ENCODE results near the gene IFNL1. TPM values are rescaled to one million over a fixed set of nuclear protein-coding genes. Genes with fewer than 3 reads are reported as not detected.
A peak's percentile ranks its signal among the peaks of the same experiment; 100 is the strongest.

Gene IFNL1
- total and polyA plus RNA-seq, 9 of the 15 experiments (the other 6 are each of a cell fraction or from before 2014, with no cell fraction given), result not detected

- TF ChIP-seq, protein P1, sequence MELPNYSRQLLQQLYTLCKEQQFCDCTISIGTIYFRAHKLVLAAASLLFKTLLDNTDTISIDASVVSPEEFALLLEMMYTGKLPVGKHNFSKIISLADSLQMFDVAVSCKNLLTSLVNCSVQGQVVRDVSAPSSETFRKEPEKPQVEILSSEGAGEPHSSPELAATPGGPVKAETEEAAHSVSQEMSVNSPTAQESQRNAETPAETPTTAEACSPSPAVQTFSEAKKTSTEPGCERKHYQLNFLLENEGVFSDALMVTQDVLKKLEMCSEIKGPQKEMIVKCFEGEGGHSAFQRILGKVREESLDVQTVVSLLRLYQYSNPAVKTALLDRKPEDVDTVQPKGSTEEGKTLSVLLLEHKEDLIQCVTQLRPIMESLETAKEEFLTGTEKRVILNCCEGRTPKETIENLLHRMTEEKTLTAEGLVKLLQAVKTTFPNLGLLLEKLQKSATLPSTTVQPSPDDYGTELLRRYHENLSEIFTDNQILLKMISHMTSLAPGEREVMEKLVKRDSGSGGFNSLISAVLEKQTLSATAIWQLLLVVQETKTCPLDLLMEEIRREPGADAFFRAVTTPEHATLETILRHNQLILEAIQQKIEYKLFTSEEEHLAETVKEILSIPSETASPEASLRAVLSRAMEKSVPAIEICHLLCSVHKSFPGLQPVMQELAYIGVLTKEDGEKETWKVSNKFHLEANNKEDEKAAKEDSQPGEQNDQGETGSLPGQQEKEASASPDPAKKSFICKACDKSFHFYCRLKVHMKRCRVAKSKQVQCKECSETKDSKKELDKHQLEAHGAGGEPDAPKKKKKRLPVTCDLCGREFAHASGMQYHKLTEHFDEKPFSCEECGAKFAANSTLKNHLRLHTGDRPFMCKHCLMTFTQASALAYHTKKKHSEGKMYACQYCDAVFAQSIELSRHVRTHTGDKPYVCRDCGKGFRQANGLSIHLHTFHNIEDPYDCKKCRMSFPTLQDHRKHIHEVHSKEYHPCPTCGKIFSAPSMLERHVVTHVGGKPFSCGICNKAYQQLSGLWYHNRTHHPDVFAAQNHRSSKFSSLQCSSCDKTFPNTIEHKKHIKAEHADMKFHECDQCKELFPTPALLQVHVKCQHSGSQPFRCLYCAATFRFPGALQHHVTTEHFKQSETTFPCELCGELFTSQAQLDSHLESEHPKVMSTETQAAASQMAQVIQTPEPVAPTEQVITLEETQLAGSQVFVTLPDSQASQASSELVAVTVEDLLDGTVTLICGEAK (IDR thresholded peaks at IDR 0.05), result peak; percentile 77
- TF ChIP-seq, protein P1 (CRISPR knock-in tag; IDR thresholded peaks at IDR 0.05), result no peak
- TF ChIP-seq CREM (IDR thresholded peaks at IDR 0.05; ENCODE audit: low read depth), result peak; percentile 48; the same call in 1 of the 2 replicates
- peak in 1 of 2 experiments; percentile 28; a peak in 1 of 4 replicates for TF ChIP-seq RCOR1 (IDR thresholded peaks at IDR 0.05; ENCODE audit: borderline replicate concordance in 1 of 2, low read depth in 2 of 2, low read length in 2 of 2)
- TF ChIP-seq, protein P2, sequence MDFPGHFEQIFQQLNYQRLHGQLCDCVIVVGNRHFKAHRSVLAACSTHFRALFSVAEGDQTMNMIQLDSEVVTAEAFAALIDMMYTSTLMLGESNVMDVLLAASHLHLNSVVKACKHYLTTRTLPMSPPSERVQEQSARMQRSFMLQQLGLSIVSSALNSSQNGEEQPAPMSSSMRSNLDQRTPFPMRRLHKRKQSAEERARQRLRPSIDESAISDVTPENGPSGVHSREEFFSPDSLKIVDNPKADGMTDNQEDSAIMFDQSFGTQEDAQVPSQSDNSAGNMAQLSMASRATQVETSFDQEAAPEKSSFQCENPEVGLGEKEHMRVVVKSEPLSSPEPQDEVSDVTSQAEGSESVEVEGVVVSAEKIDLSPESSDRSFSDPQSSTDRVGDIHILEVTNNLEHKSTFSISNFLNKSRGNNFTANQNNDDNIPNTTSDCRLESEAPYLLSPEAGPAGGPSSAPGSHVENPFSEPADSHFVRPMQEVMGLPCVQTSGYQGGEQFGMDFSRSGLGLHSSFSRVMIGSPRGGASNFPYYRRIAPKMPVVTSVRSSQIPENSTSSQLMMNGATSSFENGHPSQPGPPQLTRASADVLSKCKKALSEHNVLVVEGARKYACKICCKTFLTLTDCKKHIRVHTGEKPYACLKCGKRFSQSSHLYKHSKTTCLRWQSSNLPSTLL (IDR thresholded peaks at IDR 0.05), result 0 out of 2 replicates have a peak, but pooled peaks have one; percentile 38
- TF ChIP-seq POLR2B (IDR thresholded peaks at IDR 0.05; ENCODE audit: low read depth, partially characterized antibody), result peak; percentile 78
- TF ChIP-seq GABPB1 (CRISPR knock-in tag; IDR thresholded peaks at IDR 0.05), result peak; percentile 19; the same call in 1 of the 2 replicates
- no peak; a peak in 1 of 4 replicates for TF ChIP-seq HDAC1 (IDR thresholded peaks at IDR 0.05)
- TF ChIP-seq SMARCA5 (IDR thresholded peaks at IDR 0.05), result peak; percentile 85
- no peak for TF ChIP-seq ZNF232 (CRISPR knock-in tag; IDR thresholded peaks at IDR 0.05)
- TF ChIP-seq POLR2G (IDR thresholded peaks at IDR 0.05; ENCODE audit: low read depth, low read length), result 0 out of 2 replicates have a peak, but pooled peaks have one; percentile 47
- TF ChIP-seq KAT7 (CRISPR knock-in tag; IDR thresholded peaks at IDR 0.05; ENCODE audit: borderline replicate concordance), result no peak
- no peak for TF ChIP-seq PCBP1 (IDR thresholded peaks at IDR 0.05; ENCODE audit: low read depth, low read length, poor library complexity, severe bottlenecking)
Measured at GRCh38 chr19:39310558-39311311, 14.5 kb downstream of the IFNL1 start (continued).
